Stimulated activated CD8-positive, alpha-beta memory T cell treated with anti-CD3 and anti-CD28 coated beads, Interleukin-15, amount 100 ng/mL, for 24 hours (primary cell): ENCODE data around the gene SMYD3.

ENCODE experiments used
- DNase-seq: peaks from one replicate; pipeline ENCODE4 v3.0.0-alpha.2; 2020; ENCODE audit warnings: low read depth

SMYD3 gene

GRCh38 chr1:245871915-245872314 lies 635.2 kb downstream of the SMYD3 start:
- DNase-seq, result no peak

- DNase-seq, result no peak
Measured at GRCh38 chr1:245871191-245871590, 635.9 kb downstream of the SMYD3 start.

GRCh38 chr1:245870698-245871097 lies 636.4 kb downstream of the SMYD3 start:
- no peak for DNase-seq

- DNase-seq, result no peak
Measured at GRCh38 chr1:245869847-245870246, 637.2 kb downstream of the SMYD3 start.

GRCh38 chr1:245867738-245868137 lies 639.3 kb downstream of the SMYD3 start:
- DNase-seq, result no peak

- DNase-seq, result no peak
Measured at GRCh38 chr1:245864872-245865271, 642.2 kb downstream of the SMYD3 start.

- DNase-seq, result no peak
Measured at GRCh38 chr1:245863566-245864184, 643.4 kb downstream of the SMYD3 start.

GRCh38 chr1:245862812-245863540 lies 644.1 kb downstream of the SMYD3 start:
- no peak for DNase-seq

- no peak for DNase-seq
Measured at GRCh38 chr1:245860657-245861544, 646.2 kb downstream of the SMYD3 start.

- DNase-seq, result no peak
Measured at GRCh38 chr1:245859493-245860114, 647.5 kb downstream of the SMYD3 start.

GRCh38 chr1:245858722-245859492 lies 648.2 kb downstream of the SMYD3 start:
- DNase-seq, result no peak

GRCh38 chr1:245858022-245858721 lies 648.9 kb downstream of the SMYD3 start:
- no peak for DNase-seq

GRCh38 chr1:245856944-245857531 lies 650.0 kb downstream of the SMYD3 start:
- no peak for DNase-seq

GRCh38 chr1:245855846-245856730 lies 651.0 kb downstream of the SMYD3 start:
- DNase-seq, result no peak

- DNase-seq, result no peak
Measured at GRCh38 chr1:245853291-245853690, 653.8 kb downstream of the SMYD3 start.

GRCh38 chr1:245843101-245843500 lies 664.0 kb downstream of the SMYD3 start:
- DNase-seq, result no peak

GRCh38 chr1:245842106-245842505 lies 665.0 kb downstream of the SMYD3 start:
- no peak for DNase-seq

GRCh38 chr1:245840971-245841370 lies 666.1 kb downstream of the SMYD3 start:
- DNase-seq, result no peak

- DNase-seq, result no peak
Measured at GRCh38 chr1:245837718-245838117, 669.4 kb downstream of the SMYD3 start.

GRCh38 chr1:245835386-245835785 lies 671.7 kb downstream of the SMYD3 start:
- no peak for DNase-seq
